GM20000 (cell line): ENCODE data around the gene CLSTN2.

Source experiments
- DNase-seq: peaks from one replicate; pipeline ENCODE4 v3.0.0; 2012; ENCODE audit warnings: low spot score
- CTCF ChIP-seq: IDR thresholded peaks from 2 replicates; pipeline ENCODE4 v1.5.1; 2012; ENCODE audit warnings: mild to moderate bottlenecking, control low read depth; ENCODE audit errors: extremely low read depth, missing control alignments

The CLSTN2 gene

GRCh38 chr3:140023616-140024530, 88.9 kb downstream of the CLSTN2 start:
- no peak for DNase-seq
- no peak for TF ChIP-seq CTCF

GRCh38 chr3:140031170-140031569, 96.2 kb downstream of the CLSTN2 start:
- no peak for TF ChIP-seq CTCF
- no peak for DNase-seq

GRCh38 chr3:140034058-140034457, 99.1 kb downstream of the CLSTN2 start:
- DNase-seq, result no peak
- TF ChIP-seq CTCF, result no peak

GRCh38 chr3:140035871-140036270, 100.9 kb downstream of the CLSTN2 start:
- no peak for DNase-seq
- TF ChIP-seq CTCF, result no peak

GRCh38 chr3:140050396-140050795, 115.4 kb downstream of the CLSTN2 start:
- DNase-seq, result no peak
- TF ChIP-seq CTCF, result no peak

GRCh38 chr3:140051019-140051957, 116.3 kb downstream of the CLSTN2 start:
- TF ChIP-seq CTCF, result peak; percentile 15
- no peak for DNase-seq
